Stimulated activated CD4-positive, alpha-beta T cell treated with anti-CD3 and anti-CD28 coated beads, Interleukin-15, amount 100 ng/mL, for 1 hour (primary cell): ENCODE results near the gene ZNF333.
"Not testable (repeated sequence)": the region's sequence is repeated elsewhere in the genome, so short reads cannot be mapped to it uniquely, and the experiment has no call there.

Experiments used
- DNase-seq, 2 donors: peaks; one replicate each; pipeline ENCODE4 v3.0.0-alpha.2; 2020; ENCODE audit warnings: low read depth in 1 of 2, low spot score in 1 of 2

ZNF333 gene

DNA sequence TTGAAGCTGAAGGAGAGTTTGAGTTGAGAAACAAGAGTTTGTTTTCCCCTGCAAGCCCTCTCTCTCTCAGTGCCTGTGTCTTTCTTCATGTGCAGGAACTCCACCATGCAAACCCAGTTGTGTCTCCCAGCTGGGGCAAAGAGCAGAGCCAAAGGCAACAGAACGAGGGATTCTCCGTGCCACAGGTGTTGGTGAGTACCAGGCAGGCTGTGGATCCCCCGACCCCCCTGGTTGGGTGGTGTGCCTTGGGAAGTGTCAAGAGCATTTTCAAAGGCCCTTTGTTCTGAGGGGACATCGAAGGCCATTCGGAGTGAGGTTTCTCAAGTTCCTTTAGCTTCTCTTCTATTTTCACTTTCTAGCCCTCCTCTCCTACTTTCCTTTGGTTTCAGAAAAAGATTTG, 5.6 kb downstream of the ZNF333 start:
- DNase-seq: no peak

DNA sequence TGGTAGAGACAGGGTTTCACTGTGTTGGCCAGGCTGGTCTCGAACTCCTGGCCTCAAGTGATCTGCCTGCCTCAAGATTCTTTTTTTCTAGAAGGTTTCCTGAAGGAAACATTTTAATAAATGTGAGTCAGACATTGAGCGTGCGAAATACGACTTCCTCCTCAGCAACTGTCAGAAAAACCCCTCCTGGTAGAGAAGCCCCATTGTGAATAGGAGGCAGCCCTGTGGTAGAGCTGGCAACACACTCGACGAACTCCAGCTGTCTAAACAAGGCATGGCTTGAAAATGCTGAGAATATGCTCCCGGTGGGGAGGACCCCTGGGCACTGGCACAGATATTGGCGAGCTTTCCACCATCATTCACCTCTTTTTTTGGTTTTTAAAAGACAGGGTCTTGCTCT, 9.8 kb downstream of the ZNF333 start:
- no peak for DNase-seq

DNA sequence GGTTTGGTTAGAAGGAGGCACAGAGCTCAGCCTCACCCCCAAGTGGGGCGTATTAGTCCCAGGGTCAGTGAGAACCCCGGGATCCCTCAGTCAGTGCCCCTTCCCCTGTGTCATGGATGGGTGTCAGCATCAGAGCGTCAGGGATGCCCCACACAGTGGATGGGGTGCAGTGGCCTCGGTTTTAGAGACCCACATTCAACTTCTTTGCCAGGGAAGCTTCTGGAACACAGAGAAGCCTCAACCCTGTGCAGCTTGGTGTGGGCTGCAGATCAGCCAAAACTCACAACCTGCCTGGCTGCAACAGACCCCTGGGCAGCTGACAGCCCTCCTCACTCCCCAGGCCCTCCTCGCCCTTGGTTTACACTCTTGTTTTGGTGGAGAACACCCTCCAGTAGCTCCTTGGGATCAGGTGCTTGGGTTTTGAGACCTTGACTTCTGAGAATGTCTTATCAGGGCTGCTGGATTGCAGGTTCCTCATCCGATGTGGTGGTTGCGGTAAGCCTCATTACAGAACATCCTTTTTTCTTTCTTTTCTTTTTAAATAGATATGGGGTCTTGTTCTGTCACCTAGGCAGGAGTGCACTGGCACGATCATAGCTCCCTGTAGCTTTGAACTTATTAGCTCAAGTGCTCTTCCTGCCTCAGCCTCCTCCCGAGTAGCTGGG, 11.0 kb downstream of the ZNF333 start:
- no peak for DNase-seq

DNA sequence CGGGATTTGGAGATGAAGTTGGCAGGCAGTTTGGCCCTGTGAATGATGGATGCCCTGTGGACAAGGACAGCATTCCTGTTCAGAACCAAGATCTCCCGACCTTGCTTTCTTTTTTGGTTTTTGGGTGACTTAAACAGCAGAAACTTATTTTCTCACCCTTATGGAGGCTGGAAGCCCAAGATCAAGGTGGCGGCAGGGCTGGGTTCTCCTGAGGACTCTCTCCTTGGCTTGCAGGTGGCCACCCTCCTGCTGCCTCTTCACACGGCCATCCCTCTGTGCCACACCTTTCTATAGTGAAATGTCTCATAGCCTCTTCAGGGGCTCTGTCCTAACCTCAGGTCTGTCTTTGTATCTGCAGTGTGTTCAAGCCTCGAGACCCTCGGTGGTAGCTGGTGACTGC, 14.0 kb downstream of the ZNF333 start:
- no peak for DNase-seq

DNA sequence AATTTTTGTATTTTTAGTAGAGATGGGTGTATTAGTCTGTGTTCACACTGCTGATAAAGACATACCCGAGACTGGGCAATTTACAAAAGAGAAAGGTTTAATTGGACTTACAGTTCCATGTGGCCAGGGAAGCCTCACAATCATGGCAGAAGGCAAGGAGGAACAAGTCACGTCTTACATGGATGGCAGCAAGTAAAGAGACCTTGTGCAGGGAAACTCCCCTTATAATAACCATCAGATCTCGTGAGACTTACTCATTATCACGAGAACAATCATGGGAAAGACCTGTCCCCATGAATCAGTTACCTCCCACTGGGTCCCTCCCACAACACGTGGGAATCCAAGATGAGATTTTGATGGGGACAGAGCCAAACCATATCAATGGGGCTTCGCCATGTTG, 14.6 kb downstream of the ZNF333 start:
- no peak for DNase-seq

DNA sequence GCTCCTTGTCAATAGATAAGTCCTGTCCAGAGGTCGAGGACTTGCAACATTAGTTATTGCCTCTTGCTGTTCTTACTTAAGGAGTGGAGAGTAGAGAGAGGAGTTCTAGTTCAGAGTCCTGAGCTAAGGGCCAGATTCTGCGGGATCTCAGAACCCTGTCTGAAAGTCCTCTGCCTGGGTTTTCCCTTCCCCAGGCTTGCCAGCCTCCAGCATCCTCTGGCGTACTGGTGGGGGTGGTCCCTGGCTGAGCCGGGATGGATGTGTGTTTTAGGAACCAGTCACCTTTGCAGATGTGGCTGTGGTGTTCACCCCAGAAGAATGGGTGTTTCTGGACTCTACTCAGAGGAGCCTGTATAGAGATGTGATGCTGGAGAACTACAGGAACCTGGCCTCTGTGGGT, 26.0 kb downstream of the ZNF333 start:
- no peak for DNase-seq

DNA sequence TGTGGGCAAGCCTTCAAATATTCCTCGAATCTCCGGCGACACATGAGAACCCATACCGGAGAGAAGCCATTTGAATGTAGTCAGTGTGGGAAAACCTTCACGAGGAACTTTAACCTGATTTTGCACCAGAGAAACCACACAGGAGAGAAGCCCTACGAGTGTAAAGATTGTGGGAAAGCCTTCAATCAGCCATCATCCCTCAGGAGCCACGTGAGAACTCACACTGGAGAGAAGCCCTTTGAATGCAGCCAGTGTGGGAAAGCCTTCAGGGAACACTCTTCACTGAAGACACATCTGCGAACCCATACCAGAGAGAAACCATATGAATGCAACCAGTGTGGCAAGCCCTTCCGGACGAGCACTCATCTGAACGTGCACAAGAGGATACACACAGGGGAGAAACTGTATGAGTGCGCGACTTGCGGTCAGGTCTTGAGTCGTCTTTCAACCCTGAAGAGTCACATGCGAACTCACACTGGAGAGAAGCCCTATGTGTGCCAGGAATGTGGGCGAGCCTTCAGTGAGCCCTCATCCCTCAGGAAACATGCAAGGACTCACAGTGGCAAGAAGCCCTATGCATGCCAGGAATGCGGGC, 28.8 kb downstream of the ZNF333 start:
- no peak for DNase-seq

DNA sequence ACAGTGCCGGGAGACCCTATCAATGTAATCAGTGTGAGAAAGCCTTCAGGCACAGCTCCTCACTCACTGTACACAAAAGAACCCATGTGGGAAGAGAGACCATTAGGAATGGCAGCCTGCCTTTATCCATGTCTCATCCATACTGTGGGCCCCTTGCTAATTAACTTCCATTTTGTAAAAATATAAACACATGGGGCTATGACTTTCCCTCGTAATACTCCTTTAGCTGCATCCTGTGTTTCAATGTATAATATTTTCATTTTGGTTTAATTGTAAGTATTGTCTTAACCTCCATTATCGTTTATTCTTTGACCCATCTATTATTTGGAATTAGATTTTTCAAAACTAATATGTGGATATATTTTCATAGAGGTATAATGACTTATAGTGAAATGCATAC, 29.3 kb downstream of the ZNF333 start:
- DNase-seq: no peak

DNA sequence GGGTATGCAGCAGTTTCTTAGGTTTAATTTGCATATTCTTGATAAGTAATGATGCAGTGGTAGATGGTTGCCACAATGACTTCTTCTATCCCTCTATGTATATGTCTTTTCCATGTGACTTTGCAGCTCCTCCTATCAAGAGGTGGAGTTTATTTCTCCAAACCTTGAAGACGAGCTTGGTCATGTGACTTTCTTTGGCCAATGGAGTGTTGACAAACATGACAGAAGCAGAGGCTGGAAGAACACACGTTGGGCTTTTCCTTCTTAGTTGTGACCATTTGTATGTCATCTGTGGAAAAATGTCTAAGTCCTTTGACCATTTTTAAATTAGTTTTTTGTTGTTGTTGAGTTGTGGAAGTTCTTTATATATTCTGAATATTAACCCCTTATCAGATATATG, 32.3 kb downstream of the ZNF333 start:
- DNase-seq: no peak

DNA sequence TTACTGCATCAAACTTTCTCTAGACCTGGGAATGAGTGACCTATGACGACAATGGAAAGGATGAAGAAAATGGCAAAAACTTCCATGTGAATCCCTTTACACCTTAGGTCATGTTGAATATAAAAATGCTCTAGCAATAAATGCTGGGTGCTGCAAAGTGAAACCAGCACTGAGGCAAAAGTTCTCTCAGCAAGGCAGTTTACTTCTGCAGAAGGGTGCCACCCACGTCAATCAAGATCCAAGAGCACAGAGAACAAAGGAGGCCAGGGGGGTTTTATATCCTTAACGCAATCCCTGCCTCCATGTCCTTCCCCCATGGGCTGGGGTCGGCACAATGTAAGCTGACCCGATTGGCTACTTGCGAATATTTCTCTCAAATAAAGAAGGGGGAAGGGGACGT, 38.7 kb downstream of the ZNF333 start:
- DNase-seq: no peak

DNA sequence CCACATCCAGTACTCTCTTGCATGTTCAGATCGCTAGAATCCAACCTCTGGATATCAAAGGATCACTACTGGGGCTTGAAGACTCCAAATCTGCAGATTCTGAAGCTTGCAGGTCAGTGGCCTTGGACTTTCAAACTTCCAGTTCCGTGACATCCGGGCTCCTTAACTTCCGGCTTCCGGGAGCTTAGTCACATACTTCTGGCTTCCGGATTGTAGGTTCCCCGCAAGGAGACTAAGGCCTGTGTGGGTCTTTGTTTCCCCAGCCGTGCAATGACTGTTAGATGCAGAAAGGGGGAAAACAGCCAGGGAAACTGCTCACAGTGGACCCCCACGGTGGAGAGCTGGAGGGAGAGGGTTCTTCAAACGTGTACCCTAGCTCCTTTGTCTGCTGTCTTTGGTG, 41.4 kb downstream of the ZNF333 start:
- DNase-seq: no peak

DNA sequence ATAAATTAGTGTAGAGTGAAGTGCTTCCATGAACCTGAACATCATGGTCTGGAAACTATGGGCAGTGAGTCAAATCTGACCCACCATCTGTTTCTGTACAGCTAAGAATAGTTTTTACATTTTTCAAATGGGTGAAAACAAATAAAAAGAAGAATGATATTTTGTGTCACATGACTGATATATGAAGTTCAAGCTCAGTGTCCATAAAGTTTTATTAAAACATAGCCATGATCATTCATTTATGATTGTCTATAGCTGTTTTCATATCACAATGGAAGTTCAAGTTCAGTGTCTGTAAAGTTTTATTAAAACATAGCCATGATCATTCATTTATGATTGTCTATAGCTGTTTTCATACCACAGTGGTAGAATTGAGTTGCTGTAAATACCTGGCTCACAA, 42.7 kb downstream of the ZNF333 start:
- DNase-seq: no peak

DNA sequence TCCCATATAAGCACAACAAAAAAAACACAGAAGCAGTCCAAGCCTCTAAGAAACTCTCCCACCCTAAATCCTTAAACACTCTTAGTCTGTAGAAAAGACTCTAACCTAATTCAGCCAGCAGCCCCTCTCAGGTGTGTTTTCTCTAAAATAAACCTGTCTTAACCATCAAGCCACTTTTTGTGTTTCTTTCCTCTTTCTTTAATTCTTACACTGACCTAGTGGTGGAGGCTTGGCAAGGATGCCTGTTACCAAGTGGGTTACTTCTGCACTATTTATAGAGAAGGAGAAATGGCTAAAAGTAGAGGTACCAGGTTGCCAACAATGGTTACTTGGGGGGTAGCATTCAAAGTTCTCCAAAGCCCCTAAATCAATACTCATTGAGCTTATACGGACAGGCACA, 43.7 kb downstream of the ZNF333 start:
- no peak for DNase-seq

DNA sequence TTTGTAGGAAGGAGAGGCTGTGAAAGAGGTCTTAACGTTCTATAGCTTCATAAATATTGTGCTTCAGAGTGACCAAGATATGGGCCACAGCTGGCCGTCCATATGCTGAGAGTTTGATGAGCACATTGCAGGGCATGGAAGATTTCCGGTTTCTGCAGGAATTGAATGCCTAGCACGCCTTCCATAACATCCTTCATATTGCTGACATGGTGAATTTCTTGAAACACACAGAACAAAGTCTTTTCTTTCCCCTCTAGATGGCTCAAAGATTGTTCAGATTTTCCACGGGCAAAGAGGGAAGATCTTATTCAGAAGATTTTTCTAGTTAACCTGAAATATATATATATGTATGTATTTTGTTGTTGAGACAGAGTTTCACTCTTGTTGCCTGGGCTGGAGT, 46.1 kb downstream of the ZNF333 start:
- DNase-seq: no peak

DNA sequence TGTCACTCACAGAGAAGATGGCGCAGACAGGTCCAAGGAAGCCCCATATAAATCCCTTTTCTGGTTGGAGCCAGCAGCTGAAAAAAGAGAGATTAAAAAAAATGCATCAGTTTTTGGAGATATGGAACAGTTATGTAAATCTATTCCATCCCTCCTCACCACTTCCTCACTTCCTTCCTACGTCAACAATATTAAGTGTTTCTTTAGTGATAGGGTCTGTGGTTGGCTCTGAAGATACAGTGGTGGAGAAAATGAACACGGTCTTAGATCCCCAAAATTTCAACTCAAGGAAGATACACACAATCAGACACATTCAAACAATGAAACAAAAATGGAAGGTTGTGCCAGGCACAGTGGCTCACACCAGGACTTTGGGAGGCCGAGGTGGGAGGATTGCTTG, 57.0 kb downstream of the ZNF333 start:
- no peak for DNase-seq

DNA sequence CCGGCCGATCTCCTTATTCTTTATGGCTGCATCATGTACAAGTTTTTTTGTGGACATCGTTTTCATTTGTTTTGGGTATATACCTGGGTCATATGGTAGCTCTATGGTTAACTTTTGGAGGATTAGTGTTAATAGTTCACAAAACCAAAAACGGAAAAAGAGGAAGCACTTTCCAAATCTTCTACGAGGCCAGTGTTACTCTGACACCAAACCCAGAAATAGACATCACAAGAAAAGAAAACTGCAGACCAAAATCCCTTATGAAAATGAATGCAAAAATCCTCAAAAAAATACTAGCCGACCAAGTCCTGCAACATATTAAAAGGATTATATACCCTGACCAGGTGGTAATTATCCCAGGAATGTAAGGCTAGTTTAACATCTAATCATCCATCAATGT, 58.8 kb downstream of the ZNF333 start:
- no peak for DNase-seq

DNA sequence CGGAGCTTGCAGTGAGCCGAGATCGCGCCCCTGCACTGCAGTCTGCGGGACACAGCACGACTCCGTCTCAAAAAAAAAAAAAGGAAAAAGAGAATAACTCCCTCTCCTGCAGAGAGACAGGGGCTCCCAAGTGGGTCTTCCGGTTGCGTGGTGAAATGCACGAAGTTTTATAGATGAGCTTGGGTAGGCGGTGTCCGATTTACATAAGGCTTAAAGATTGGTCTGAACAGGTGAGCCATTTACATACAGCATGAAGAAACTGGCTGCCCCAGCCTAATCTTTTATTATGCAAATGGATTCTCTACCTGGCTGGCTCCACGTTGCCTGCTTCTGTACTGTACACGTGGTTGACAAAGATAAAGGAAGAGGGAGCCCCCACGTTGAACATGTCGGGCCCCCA, 69.0 kb downstream of the ZNF333 start:
- no peak for DNase-seq

DNA sequence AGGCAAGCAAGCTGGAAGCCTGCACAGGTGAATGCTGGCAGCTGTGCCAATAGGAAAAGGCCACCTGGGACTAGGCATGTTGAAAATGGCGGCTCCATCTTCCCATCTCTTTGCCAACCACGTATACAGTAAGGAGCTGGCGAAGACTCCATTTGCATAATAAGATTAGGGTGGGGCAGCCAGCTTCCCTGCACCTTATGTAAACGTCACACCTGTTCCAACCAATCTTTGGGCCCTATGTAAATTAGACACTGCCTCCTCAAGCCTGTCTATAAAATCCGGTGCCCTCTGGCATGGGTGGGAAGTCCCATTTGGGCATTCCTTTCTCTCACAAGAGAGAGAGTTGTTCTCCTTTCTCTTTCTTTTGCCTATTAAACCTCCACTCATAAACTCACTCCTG, 71.8 kb downstream of the ZNF333 start:
- DNase-seq: no peak

DNA sequence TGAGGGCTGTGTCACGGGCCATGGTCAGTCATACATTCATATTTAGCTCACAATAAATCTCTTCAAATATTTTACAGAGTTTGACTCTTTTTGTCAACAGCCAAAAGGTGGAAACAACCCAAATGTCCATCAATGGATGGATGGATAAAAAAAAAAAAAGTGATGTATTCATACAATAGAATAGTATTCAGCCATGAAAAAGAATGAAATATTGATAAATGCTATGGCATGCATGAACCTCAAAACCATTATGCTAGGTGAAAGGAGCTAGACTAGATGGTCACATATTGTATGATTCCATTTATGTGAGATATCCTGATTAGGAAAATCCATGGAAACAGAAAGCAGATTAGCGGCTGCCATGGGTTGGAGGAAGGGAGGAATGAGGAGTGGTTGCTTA, 72.3 kb downstream of the ZNF333 start:
- DNase-seq: no peak

DNA sequence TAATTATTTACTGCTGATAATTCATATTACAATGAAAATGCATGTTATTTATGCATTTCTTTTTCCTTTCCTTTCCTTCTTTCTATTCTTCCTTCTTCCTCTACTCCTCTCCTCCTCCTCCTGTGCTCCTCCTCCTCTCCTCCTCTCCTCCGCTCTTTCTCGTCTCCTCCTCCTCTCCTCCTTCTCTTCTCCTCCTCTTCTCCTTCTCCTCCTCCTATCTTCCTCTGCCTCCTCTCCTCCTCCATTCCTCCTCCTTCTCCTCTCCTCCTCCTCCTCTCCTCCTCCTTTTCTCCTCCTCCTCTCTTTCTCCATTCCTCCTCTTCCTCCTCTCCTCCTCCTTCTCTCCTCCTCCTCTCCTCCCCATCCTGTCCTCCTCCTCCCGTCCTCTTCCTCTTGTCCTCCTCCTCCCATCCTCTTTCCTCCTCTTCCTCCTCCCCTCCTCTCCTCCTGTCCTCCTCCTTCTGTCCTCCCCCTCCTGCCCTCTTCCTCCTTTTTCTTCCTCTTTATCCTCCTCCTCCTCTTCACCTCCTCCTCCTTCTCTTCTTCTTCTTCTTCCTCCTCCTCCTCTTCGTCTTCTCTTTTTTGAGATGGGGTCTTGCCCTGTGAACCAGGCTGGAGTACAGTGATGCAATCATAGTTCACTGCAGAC, 73.8 kb downstream of the ZNF333 start:
- DNase-seq: no peak

DNA sequence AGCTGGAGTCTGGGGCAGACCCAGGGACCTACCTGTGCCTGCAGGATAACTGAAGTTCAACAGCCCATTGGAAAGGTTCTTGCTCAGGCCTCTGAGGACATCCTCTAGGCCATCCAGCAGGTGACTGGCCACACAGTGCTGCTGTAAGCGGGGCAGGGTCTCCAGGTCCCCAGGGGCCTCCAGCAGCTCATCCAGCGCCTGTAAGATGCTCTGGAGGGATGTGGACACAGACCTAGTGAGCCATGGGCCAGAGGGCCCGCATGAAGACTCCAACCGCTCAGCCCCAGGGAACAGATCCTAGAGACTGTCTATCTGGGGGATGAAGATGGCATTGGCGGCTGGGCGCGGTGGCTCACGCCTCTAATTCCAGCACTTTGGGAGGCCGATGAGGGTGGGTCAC, 74.6 kb downstream of the ZNF333 start:
- DNase-seq: no peak

DNA sequence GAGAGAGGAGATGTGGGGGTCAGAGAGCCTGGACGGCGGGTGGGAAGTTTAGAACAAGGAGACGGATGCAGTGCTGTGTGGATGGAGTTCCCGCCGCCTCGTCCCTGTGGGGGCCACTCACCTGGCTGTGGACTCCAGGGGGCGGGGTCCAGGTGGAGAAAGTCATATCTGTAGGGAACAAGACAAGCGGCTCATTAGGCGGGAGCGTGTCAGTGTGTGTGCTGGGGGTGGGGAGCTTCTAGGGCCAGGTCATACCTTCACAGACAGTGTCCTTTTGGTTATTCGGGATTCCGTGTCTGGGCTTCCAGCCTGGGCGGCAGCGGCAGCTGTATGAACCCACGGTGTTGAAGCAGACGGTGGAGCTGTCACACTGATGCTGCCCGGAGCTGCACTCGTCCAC, 75.6 kb downstream of the ZNF333 start:
- DNase-seq: not testable (repeated sequence)

DNA sequence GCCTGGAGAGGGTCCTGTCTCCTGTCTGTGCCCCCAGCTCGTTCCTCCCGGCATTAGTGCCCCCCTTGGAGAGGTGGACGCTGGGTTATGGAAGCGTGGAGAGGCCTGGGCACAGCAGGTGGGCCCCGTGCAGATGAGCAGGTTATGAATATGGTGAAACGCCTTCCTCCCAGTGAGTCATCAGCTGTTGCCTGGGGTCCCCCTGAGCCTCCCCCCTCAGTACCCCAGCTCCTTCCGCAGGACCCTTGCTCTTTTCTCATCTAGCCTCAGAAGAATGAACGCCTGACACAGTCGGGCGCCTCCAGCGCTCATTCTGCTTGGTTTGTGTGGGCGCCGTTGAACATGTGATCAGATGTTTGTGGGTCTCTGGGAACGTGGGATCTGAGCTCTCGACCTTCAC, 76.0 kb downstream of the ZNF333 start:
- not testable (repeated sequence) for DNase-seq
